ENCODE results near the gene ZSCAN4.

Gene ZSCAN4

DNA sequence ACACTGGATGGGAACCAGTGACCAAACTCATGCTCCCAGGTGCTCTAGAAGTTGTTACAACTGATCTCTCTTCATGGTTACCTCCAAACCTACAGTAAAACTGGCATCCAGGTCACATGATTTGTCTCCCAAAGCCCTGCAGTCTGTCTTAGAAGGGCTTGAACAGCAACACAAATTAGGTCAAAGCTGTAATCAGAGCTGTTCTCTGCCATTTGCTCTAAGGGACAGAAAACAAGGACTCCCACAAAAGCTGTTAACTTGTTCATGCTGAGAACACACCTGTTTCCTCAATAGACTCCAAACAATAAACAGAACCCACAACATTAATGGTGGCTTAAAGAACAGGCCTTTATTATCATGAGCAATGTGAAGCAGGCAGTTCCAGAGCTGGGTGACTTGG is 50.7 kb downstream of the ZSCAN4 start:
- H3K27ac ChIP-seq = no peak overlapping the region
- no peak for DNase-seq (ENCODE audit: low spot score)
- CTCF ChIA-PET = no interaction called here
- POLR2A ChIA-PET (ENCODE audit: low non-redundant PET) = no interaction called here
- TF ChIP-seq, protein P1, sequence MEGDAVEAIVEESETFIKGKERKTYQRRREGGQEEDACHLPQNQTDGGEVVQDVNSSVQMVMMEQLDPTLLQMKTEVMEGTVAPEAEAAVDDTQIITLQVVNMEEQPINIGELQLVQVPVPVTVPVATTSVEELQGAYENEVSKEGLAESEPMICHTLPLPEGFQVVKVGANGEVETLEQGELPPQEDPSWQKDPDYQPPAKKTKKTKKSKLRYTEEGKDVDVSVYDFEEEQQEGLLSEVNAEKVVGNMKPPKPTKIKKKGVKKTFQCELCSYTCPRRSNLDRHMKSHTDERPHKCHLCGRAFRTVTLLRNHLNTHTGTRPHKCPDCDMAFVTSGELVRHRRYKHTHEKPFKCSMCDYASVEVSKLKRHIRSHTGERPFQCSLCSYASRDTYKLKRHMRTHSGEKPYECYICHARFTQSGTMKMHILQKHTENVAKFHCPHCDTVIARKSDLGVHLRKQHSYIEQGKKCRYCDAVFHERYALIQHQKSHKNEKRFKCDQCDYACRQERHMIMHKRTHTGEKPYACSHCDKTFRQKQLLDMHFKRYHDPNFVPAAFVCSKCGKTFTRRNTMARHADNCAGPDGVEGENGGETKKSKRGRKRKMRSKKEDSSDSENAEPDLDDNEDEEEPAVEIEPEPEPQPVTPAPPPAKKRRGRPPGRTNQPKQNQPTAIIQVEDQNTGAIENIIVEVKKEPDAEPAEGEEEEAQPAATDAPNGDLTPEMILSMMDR (conservative IDR thresholded peaks at IDR 0.05; ENCODE audit: low read depth) = no peak

GRCh38 chr19:57719901-57720519 is 51.3 kb downstream of the ZSCAN4 start:
- TF ChIP-seq, protein P1 (conservative IDR thresholded peaks at IDR 0.05; ENCODE audit: low read depth) = no peak
- POLR2A ChIA-PET (ENCODE audit: low non-redundant PET) = no interaction called here
- no peak for DNase-seq (ENCODE audit: low spot score)
- CTCF ChIA-PET = no interaction called here
- no peak overlapping the region for H3K27ac ChIP-seq

- no peak for DNase-seq (ENCODE audit: low spot score)
- CTCF ChIA-PET = no interaction called here
- POLR2A ChIA-PET (ENCODE audit: low non-redundant PET) = no interaction called here
- no peak overlapping the region for H3K27ac ChIP-seq
- TF ChIP-seq, protein P1 (conservative IDR thresholded peaks at IDR 0.05; ENCODE audit: low read depth) = no peak
Measured at GRCh38 chr19:57720878-57721277, 52.1 kb downstream of the ZSCAN4 start.

Data from RWPE1 (cell line).